SK-N-MC (cell line): Measurements from ENCODE around the gene RBM25.
"Not testable (repeated sequence)": the region's sequence is repeated elsewhere in the genome, so short reads cannot be mapped to it uniquely, and the experiment has no call there.

Source experiments
- DNase-seq: peaks from one replicate; pipeline ENCODE4 v3.0.0-alpha.2; 2011; ENCODE audit warnings: low read depth, low spot score
- H3K27ac ChIP-seq: fragments of 200-600 bp; sonication (generic); 2 replicates; pipeline ENCODE4 v1.5.1; 2016; ENCODE audit warnings: mixed run types
- H3K36me3 ChIP-seq: fragments of 200-600 bp; sonication (generic); 2 replicates; pipeline ENCODE4 v1.6.1; 2017; ENCODE audit warnings: antibody characterized with exemption, low read length, mixed read lengths; ENCODE audit not compliant: insufficient read depth
- H3K4me3 ChIP-seq: fragments of 200-600 bp; sonication (generic); 2 replicates; pipeline ENCODE4 v1.5.1; 2016
- H3K9ac ChIP-seq: fragments of 200-600 bp; sonication (generic); 2 replicates; pipeline ENCODE4 v1.8.0; 2017; ENCODE audit warnings: mixed run types, mixed read lengths; ENCODE audit not compliant: insufficient read length
- H3K9me3 ChIP-seq: fragments of 200-600 bp; sonication (generic); 2 replicates; pipeline ENCODE4 v1.6.1; 2017; ENCODE audit warnings: low read depth, mild to moderate bottlenecking, antibody characterized with exemption, low read length, moderate library complexity, mixed read lengths
- EZH2 ChIP-seq: fragments of 200-600 bp; sonication (generic); IDR thresholded peaks from one replicate; pipeline ENCODE4 v1.6.1; 2017; ENCODE audit warnings: antibody characterized with exemption
- FOXP2 ChIP-seq: optimal IDR thresholded peaks from 2 replicates; pipeline ENCODE3; 2011; ENCODE audit warnings: mild to moderate bottlenecking, moderate library complexity; ENCODE audit not compliant: insufficient read depth; ENCODE audit errors: extremely low read length, control extremely low read depth
- POLR2AphosphoS5 ChIP-seq: IDR thresholded peaks from 2 replicates; pipeline ENCODE4 v1.6.1; 2012; ENCODE audit warnings: mild to moderate bottlenecking, low read depth, low read length, borderline replicate concordance

Gene RBM25

GRCh38 chr14:73058224-73058921 is at the start of gene RBM25:
Gene RBM25 (plus strand): TSS chr14:73058534. CDS start chr14:73071642, 13,108 bp downstream.
- Histone ChIP-seq H3K27ac (peak within 1 kb of the TSS; percentile 97), H3K4me3 (peak within 1 kb of the TSS; percentile 87), H3K9ac (peak within 1 kb of the TSS; percentile 98), H3K9me3 (no peaks in the 10 kb centered on the region), H3K36me3 (peaks cover 28% of the 10 kb centered on the region)
- peak; percentile 99 for DNase-seq
- TF ChIP-seq EZH2 = no peak
- peak; percentile 99 for TF ChIP-seq POLR2AphosphoS5
- no peak for TF ChIP-seq FOXP2

GRCh38 chr14:73011189-73011588 is 47.1 kb upstream of the RBM25 start:
- H3K4me3 ChIP-seq, H3K36me3 ChIP-seq, H3K9ac ChIP-seq, DNase-seq, H3K9me3 ChIP-seq, H3K27ac ChIP-seq: not testable (repeated sequence)

DNA sequence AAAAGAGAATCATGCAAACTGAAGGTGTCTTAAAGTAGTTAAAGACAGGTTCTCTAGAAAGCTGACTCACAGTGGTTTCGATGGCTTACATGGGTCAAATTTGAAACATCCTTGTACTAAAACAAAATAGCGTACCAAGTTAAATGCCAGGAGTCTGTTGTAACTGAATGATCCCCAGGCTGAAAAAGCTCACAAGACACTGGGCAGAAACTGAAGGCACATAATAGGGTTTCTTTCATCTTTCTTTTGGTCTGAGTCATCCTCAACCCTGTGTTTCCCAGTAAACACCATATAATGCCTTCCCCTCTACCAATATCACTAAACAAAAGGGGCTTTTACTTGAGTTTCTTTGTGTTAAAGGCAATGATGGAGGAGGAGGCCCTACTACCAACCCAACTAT is 44.2 kb upstream of the RBM25 start:
- H3K4me3 ChIP-seq = no peak overlapping the region
- peak overlapping the region; percentile 65 for H3K27ac ChIP-seq
- peaks cover 4% of the 10 kb centered on the region for H3K36me3 ChIP-seq
- H3K9ac ChIP-seq = no peak overlapping the region
- H3K9me3 ChIP-seq = no peaks in the 10 kb centered on the region
- DNase-seq = no peak
- TF ChIP-seq FOXP2 (no peak), POLR2AphosphoS5 (no peak), EZH2 (no peak)

- not testable (repeated sequence) for H3K9me3 ChIP-seq, H3K9ac ChIP-seq, DNase-seq, H3K4me3 ChIP-seq, H3K36me3 ChIP-seq
- H3K27ac ChIP-seq = peak overlapping the region; percentile 81
Measured at GRCh38 chr14:73015552-73015951, 42.8 kb upstream of the RBM25 start.

DNA sequence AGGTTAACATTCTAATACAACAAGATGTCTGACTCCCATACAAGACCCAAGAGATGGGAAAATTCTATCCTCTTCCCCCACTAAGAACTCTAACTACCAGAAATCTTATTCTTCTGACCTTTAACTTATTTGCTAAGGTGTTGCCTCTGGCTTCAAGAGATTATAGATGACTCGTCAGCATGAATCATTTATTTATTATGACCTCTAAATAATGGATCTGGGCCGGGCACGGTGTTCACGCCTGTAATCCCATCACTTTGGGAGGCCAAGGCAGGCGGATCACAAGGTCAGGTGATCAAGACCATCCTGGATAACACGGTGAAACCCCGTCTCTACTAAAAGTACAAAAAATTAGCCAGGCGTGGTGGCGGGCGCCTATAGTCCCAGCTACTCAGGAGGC is 42.3 kb upstream of the RBM25 start:
- not testable (repeated sequence) for H3K9me3 ChIP-seq, DNase-seq, H3K9ac ChIP-seq, H3K36me3 ChIP-seq, H3K4me3 ChIP-seq
- peak overlapping the region; percentile 81; the same call in 1 of the 2 replicates for H3K27ac ChIP-seq

DNA sequence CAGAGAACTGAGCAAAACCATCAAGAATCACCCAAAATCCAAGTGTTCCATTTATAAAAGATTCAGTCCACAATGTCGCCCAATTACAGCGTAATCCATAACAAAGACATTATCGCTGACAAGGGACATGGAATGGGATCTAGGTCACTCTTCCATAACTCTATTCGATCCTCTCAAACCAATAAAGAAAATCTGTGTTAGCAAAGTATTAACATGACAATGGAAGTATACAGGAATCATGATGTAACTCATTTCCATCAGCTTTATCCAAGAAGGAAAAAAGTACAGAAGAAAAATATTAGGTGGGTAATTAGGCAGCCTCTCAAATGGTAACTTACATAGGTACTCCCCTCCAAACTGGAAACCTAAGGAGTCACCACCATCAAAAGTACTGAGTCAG is 36.3 kb upstream of the RBM25 start:
- Histone ChIP-seq H3K27ac (no peak overlapping the region), H3K9me3 (no peaks in the 10 kb centered on the region), H3K4me3 (no peak overlapping the region), H3K36me3 (peaks cover 6% of the 10 kb centered on the region), H3K9ac (no peak overlapping the region)
- TF ChIP-seq POLR2AphosphoS5 (no peak), FOXP2 (no peak), EZH2 (no peak)
- DNase-seq = no peak

DNA sequence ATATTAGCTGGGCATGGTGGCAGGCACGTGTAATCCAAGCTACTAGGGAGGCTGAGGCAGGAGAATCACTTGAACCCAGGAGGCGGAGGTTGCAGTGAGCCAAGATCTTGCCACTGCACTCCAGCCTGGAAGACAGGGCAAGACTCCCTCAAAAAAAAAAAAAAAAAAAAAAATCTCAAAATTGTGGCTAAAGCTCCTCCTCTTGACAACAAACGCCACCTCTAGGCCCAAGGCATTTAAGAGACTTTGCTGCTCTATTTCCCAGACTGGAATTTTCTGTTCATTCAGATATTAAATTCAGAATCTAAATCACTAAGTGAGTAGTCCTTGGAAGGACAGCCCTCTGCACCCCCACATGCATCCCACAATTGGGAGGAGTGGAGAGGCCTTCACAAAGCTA is 32.8 kb upstream of the RBM25 start:
- no peak overlapping the region for H3K27ac ChIP-seq
- DNase-seq = no peak
- TF ChIP-seq FOXP2 = no peak
- TF ChIP-seq EZH2 = no peak
- TF ChIP-seq POLR2AphosphoS5 = no peak
- H3K36me3 ChIP-seq = peaks cover 6% of the 10 kb centered on the region
- no peaks in the 10 kb centered on the region for H3K9me3 ChIP-seq
- H3K9ac ChIP-seq = no peak overlapping the region
- H3K4me3 ChIP-seq = no peak overlapping the region; the same call in 1 of the 2 replicates

DNA sequence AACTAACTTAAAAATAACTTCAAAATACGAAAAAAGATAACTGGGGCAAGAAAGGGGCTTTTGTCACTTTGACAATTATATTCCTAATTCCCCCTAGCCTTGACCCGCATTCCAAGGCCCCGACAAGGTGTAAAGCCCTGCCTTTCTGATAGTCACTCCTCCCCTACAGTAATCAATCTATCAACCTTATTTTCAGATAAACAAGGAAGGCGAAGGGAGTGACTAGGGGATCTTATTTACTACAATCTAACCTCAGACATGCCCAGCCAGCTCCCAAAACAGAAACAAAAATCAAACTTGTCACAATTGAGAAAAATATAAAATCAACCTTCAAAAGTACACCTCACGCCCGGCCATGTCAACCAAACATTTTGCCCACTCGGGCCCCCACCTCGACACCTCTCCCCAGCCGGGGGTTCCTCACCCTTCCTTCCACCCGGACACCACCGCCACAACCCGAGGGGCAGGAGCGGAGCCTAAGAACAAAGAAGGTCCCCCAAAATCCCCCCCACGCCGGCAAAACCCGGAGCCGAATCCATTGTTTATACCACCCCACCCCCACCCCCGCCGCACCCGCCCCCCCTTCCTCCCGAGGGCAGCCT is 32.0 kb upstream of the RBM25 start:
- no peak for DNase-seq
- Histone ChIP-seq H3K9ac (peak overlapping the region; percentile 54), H3K36me3 (peaks cover 6% of the 10 kb centered on the region), H3K9me3 (no peaks in the 10 kb centered on the region), H3K4me3 (peak overlapping the region; percentile 96), H3K27ac (no peak overlapping the region)
- TF ChIP-seq POLR2AphosphoS5 (no peak), EZH2 (no peak), FOXP2 (no peak)

DNA sequence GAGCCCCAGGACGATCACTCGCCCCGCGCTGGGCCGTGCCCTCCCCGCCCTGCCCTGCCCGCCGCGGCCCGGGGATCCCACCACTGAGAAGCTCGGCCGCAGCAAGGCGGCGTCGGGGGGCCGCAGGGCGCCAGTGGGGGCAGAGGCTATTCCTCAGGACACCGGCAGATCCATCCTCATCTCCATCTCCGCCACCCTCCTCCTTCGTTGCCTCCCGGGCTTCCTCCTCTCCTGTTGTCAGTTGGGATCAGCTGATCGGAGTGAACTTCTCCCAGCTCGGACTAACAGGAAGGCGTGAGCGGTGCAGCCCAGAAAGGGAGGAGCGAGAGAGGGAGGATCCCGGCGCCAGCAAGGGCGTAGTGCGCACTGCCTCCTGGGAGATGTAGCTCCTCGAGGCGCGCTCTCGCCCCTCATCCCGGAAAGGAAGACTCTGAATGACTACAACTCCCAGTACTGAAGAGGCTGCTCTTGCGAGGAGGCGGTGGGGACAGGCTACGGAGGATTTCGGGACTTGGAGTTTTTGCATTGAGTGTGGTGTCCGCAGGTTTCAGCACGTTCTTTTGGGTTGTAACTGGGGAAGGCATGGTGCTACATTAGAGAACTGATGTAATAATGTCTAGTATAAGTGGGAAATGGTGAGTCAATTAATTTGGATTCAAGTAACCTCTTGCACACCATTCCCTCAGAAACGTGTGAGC is 31.3 kb upstream of the RBM25 start, which contains the start of gene ZFYVE1:
Gene ZFYVE1, minus strand, starts transcription at position 262 of the 698 bp plus-strand sequence. CDS start 2,598 bp downstream, outside the sequence.
- peak within 1 kb of the TSS; percentile 72 for H3K9ac ChIP-seq
- peaks cover 6% of the 10 kb centered on the region for H3K36me3 ChIP-seq
- no peaks in the 10 kb centered on the region for H3K9me3 ChIP-seq
- no peak for TF ChIP-seq EZH2
- peak; percentile 35; the same call in 1 of the 2 replicates for TF ChIP-seq POLR2AphosphoS5
- DNase-seq = peak; percentile 88
- peak within 1 kb of the TSS; percentile 72 for H3K27ac ChIP-seq
- H3K4me3 ChIP-seq = peak within 1 kb of the TSS; percentile 96
